Neural crest cell (in vitro differentiated cells): Measurements from ENCODE around the gene WDFY4. TPM values are rescaled to one million over a fixed set of nuclear protein-coding genes. Genes with fewer than 3 reads are reported as not detected.

Source experiments
- DNase-seq: peaks from one replicate; pipeline ENCODE4 v3.0.0; 2021; ENCODE audit warnings: low read depth, mixed read lengths, low spot score
- H3K27ac Mint-ChIP-seq: one replicate; pipeline ENCODE4 v1.8.0; 2021; ENCODE audit warnings: mild to moderate bottlenecking, mixed read lengths; ENCODE audit not compliant: unreplicated experiment
- H3K27me3 Mint-ChIP-seq: 2 replicates; pipeline ENCODE4 v1.8.0; 2021; ENCODE audit warnings: low read depth, mild to moderate bottlenecking, mixed read lengths
- H3K36me3 Mint-ChIP-seq: 2 replicates; pipeline ENCODE4 v1.8.0; 2021; ENCODE audit warnings: low read depth, mild to moderate bottlenecking, mixed read lengths
- H3K4me1 Mint-ChIP-seq: 2 replicates; pipeline ENCODE4 v1.8.0; 2021; ENCODE audit warnings: mixed read lengths
- H3K4me3 Mint-ChIP-seq: one replicate; pipeline ENCODE4 v1.8.0; 2021; ENCODE audit warnings: mild to moderate bottlenecking, mixed read lengths
- H3K9me3 Mint-ChIP-seq: 2 replicates; pipeline ENCODE4 v1.8.0; 2021; ENCODE audit warnings: mixed read lengths
- CTCF ChIP-seq: fragments of 200-600 bp; sonication (generic); conservative IDR thresholded peaks from 2 replicates; pipeline ENCODE4 v1.5.0; 2021; ENCODE audit warnings: antibody characterized with exemption, mild to moderate bottlenecking
- total RNA-seq: library from RNA; stranded (reverse); gene quantifications from 2 replicates; pipeline ENCODE4 v1.2.1, GENCODE V29; 2021

The WDFY4 gene
- total RNA-seq, 1 donor from 2014 or later, result not detected

GRCh38 chr10:48648172-48648942, 36.3 kb upstream of the WDFY4 start:
- Mint-ChIP-seq H3K36me3 (no peaks in the 10 kb centered on the region), H3K9me3 (no peaks in the 10 kb centered on the region), H3K4me3 (no peak overlapping the region), H3K4me1 (no peaks in the 10 kb centered on the region), H3K27ac (no peak overlapping the region), H3K27me3 (peaks cover 37% of the 10 kb centered on the region)
- TF ChIP-seq CTCF, result no peak
- no peak for DNase-seq

- H3K27me3 Mint-ChIP-seq, result peaks cover 46% of the 10 kb centered on the region
- no peaks in the 10 kb centered on the region for H3K4me1 Mint-ChIP-seq
- TF ChIP-seq CTCF, result no peak
- H3K36me3 Mint-ChIP-seq, result no peaks in the 10 kb centered on the region
- no peak for DNase-seq
- no peaks in the 10 kb centered on the region for H3K9me3 Mint-ChIP-seq
- H3K27ac Mint-ChIP-seq, result no peak overlapping the region
- H3K4me3 Mint-ChIP-seq, result no peak overlapping the region
Observed at GRCh38 chr10:48649349-48649944, 35.2 kb upstream of the WDFY4 start.

GRCh38 chr10:48651293-48651692, 33.4 kb upstream of the WDFY4 start:
- Mint-ChIP-seq H3K36me3 (no peaks in the 10 kb centered on the region), H3K27ac (no peak overlapping the region), H3K27me3 (peaks cover 51% of the 10 kb centered on the region), H3K4me1 (peaks cover under 1% of the 10 kb centered on the region), H3K9me3 (no peaks in the 10 kb centered on the region), H3K4me3 (no peak overlapping the region)
- no peak for TF ChIP-seq CTCF
- DNase-seq, result no peak

- no peak overlapping the region for H3K27ac Mint-ChIP-seq
- TF ChIP-seq CTCF, result no peak
- H3K27me3 Mint-ChIP-seq, result peaks cover 55% of the 10 kb centered on the region
- no peak overlapping the region for H3K4me3 Mint-ChIP-seq
- no peaks in the 10 kb centered on the region for H3K36me3 Mint-ChIP-seq
- DNase-seq, result no peak
- peaks cover 4% of the 10 kb centered on the region for H3K4me1 Mint-ChIP-seq
- no peaks in the 10 kb centered on the region for H3K9me3 Mint-ChIP-seq
Observed at GRCh38 chr10:48651839-48652238, 32.8 kb upstream of the WDFY4 start.

GRCh38 chr10:48652344-48652743, 32.3 kb upstream of the WDFY4 start:
- DNase-seq, result no peak
- H3K27me3 Mint-ChIP-seq, result peaks cover 55% of the 10 kb centered on the region
- H3K9me3 Mint-ChIP-seq, result no peaks in the 10 kb centered on the region
- TF ChIP-seq CTCF, result no peak
- no peaks in the 10 kb centered on the region for H3K36me3 Mint-ChIP-seq
- no peak overlapping the region for H3K4me3 Mint-ChIP-seq
- H3K27ac Mint-ChIP-seq, result no peak overlapping the region
- H3K4me1 Mint-ChIP-seq, result peaks cover 4% of the 10 kb centered on the region
